ENCODE data around the gene UTRN. TPM values are rescaled to one million over a fixed set of nuclear protein-coding genes. Genes with fewer than 3 reads are reported as not detected.
A peak's percentile ranks its signal among the peaks of the same experiment; 100 is the strongest.

UTRN gene
- total RNA-seq, 2 donors from 2014 or later = 150 to 188 TPM

DNA sequence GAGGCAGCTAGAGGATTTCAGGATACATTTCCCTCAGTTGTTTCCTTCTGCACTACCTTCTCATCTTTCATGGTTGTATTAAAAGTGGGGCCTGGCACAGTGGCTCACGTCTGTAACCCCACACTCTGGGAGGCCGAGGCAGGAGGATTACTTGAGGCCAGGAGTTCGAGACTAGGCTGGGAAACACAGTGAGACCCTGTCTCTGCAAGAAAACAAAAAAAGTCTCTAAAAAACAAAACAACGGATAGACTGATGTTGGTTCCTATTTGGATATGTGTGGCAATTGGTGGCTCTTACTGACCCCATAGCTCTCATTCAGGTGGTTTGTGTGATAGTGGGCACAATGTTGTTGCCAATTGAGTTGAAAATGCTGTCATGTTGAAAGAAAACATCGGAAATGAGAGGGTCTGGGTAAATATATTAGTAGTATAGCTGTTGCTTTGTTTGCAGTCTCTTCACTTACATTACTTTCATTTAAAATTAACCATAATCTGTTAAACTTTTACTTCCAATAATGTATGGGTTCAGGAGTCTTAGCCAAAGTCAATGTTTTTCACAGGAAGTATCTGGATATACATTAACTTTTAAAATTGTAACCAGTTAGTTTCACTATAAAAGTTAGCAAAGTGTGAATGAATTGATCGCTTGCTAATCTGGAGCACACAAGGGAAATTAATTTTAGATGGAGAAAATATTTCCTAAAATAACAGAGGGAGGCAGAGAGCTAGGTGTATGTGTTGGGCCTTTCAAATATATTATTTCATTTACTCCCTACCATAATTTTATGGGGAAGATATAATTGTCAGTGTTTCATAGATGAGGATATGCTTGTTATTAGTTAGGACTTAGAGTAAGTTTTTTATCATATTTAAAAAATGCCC is 31.1 kb downstream of the UTRN start:
- WGBS = 85% methylated on average over 6 of the region's 6 CpGs
- Histone ChIP-seq H3K9me3 (no peaks in the 10 kb centered on the region), H3K4me3 (no peak overlapping the region), H3K36me3 (no peaks in the 10 kb centered on the region), H3K27me3 (replicated peaks; ENCODE audit: insufficient read depth) (no peaks in the 10 kb centered on the region), H3K27ac (peak overlapping the region; percentile 40 to 45), H3K4me1 (replicated peaks) (no peaks in the 10 kb centered on the region)
- TF ChIP-seq, protein P1, sequence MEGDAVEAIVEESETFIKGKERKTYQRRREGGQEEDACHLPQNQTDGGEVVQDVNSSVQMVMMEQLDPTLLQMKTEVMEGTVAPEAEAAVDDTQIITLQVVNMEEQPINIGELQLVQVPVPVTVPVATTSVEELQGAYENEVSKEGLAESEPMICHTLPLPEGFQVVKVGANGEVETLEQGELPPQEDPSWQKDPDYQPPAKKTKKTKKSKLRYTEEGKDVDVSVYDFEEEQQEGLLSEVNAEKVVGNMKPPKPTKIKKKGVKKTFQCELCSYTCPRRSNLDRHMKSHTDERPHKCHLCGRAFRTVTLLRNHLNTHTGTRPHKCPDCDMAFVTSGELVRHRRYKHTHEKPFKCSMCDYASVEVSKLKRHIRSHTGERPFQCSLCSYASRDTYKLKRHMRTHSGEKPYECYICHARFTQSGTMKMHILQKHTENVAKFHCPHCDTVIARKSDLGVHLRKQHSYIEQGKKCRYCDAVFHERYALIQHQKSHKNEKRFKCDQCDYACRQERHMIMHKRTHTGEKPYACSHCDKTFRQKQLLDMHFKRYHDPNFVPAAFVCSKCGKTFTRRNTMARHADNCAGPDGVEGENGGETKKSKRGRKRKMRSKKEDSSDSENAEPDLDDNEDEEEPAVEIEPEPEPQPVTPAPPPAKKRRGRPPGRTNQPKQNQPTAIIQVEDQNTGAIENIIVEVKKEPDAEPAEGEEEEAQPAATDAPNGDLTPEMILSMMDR (IDR thresholded peaks at IDR 0.05) = no peak
- TF ChIP-seq POLR2AphosphoS5 (IDR thresholded peaks at IDR 0.05) = no peak
- TF ChIP-seq POLR2A (IDR thresholded peaks at IDR 0.05) = no peak
- no peak for DNase-seq (ENCODE audit: low spot score)
- intact Hi-C loops (cut with DNase I) = no loop called here

DNA sequence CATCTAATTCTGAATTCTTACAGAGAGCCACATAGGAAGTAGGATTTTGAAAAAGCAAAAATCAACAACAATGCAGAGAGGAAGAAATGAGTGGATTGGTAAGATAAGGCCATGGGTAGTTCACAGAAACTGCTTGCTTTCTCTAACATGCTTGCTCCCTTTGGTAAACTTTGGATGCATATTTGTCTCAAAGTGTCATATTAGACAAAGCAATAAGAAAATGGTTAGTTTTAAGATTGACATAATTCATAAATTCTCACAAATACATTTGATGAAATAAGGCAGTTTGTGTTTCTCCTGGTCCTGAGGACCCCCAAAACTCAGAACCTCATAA is 31.7 kb downstream of the UTRN start:
- no peak for DNase-seq (ENCODE audit: low spot score)
- Histone ChIP-seq H3K4me3 (no peak overlapping the region), H3K27ac (no peak overlapping the region)

GRCh38 chr6:144317736-144318135 is 32.6 kb downstream of the UTRN start:
- H3K4me1 ChIP-seq (replicated peaks) = no peaks in the 10 kb centered on the region
- no peak for DNase-seq (ENCODE audit: low spot score)
- no peaks in the 10 kb centered on the region for H3K9me3 ChIP-seq
- H3K27me3 ChIP-seq (replicated peaks; ENCODE audit: insufficient read depth) = no peaks in the 10 kb centered on the region
- no peak overlapping the region for H3K4me3 ChIP-seq
- intact Hi-C loops (cut with DNase I) = no loop called here
- no peak for TF ChIP-seq POLR2A (IDR thresholded peaks at IDR 0.05)
- TF ChIP-seq, protein P1 (IDR thresholded peaks at IDR 0.05) = no peak
- H3K36me3 ChIP-seq = no peaks in the 10 kb centered on the region
- 72% methylated on average over 2 of the region's 2 CpGs for WGBS
- no peak overlapping the region for H3K27ac ChIP-seq

More for the DNA sequence above, 31.7 kb downstream of the UTRN start:
- no peaks in the 10 kb centered on the region for H3K36me3 ChIP-seq
- H3K27me3 ChIP-seq (replicated peaks; ENCODE audit: insufficient read depth) = no peaks in the 10 kb centered on the region
- no peaks in the 10 kb centered on the region for H3K9me3 ChIP-seq
- intact Hi-C loops (cut with DNase I) = no loop called here
- TF ChIP-seq POLR2AphosphoS5 (IDR thresholded peaks at IDR 0.05) (no peak), POLR2A (IDR thresholded peaks at IDR 0.05) (no peak)
- TF ChIP-seq, protein P1 (IDR thresholded peaks at IDR 0.05) = no peak
- H3K4me1 ChIP-seq (replicated peaks) = no peaks in the 10 kb centered on the region

DNA sequence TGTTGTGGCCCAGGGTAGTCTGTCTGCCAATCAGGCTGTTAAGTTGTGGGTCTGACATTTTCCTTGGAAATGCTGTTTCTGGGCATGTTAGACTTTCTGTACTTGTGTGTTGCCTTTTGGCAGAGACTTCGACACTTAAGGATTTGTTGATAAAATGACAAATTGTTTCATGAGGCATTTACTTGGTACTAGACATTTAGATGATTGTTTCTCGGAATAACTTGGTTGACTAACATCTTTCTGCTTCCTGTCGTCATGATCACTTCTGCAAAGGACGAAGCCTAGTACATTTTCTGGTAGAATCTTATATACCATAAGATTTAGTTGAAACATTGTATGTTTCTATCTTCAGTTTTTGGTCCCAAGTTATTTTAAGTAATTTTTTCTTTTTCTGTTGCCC is 34.1 kb downstream of the UTRN start:
- no peak for DNase-seq (ENCODE audit: low spot score)
- H3K4me3 ChIP-seq = no peak overlapping the region
- H3K36me3 ChIP-seq = no peaks in the 10 kb centered on the region
- intact Hi-C loops (cut with DNase I) = no loop called here
- no peaks in the 10 kb centered on the region for H3K27me3 ChIP-seq (replicated peaks; ENCODE audit: insufficient read depth)
- 77% methylated on average over 4 of the region's 4 CpGs for WGBS
- no peaks in the 10 kb centered on the region for H3K9me3 ChIP-seq
- no peaks in the 10 kb centered on the region for H3K4me1 ChIP-seq (replicated peaks)
- H3K27ac ChIP-seq = peak overlapping the region in 1 of 2 donors; percentile 16
- no peak for TF ChIP-seq POLR2A (IDR thresholded peaks at IDR 0.05)
- no peak for TF ChIP-seq POLR2AphosphoS5 (IDR thresholded peaks at IDR 0.05)
- TF ChIP-seq, protein P1 (IDR thresholded peaks at IDR 0.05) = no peak

DNA sequence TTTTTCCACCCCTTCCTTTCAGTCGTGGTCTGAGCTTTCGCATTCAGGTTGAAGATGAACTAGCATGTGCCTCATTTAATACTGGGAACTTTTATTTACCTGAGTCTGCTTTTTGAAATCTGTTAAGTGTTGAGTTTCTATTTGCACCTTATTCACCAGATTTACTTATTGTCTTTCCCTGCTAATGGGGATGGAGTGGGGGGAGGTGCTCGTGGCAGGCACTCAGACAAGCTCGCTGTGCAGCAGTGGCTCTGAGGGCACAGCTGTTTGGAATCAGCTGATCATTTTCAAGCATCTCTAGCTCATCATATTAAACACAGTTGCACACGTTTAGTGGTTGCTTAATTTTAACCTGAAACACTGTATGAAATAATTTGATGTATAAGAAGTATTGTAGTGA is 35.6 kb downstream of the UTRN start:
- intact Hi-C loops (cut with DNase I) = no loop called here
- Histone ChIP-seq H3K4me1 (replicated peaks) (no peaks in the 10 kb centered on the region), H3K36me3 (no peaks in the 10 kb centered on the region), H3K27ac (no peak overlapping the region), H3K4me3 (no peak overlapping the region), H3K27me3 (replicated peaks; ENCODE audit: insufficient read depth) (no peaks in the 10 kb centered on the region), H3K9me3 (no peaks in the 10 kb centered on the region)
- no peak for TF ChIP-seq POLR2A (IDR thresholded peaks at IDR 0.05)
- TF ChIP-seq, protein P1 (IDR thresholded peaks at IDR 0.05) = no peak
- DNase-seq (ENCODE audit: low spot score) = no peak
- 56% methylated on average over 5 of the region's 5 CpGs for WGBS
